GM23248 (cell line): ENCODE data around the gene PDHX. TPM values are rescaled to one million over a fixed set of nuclear protein-coding genes. Genes with fewer than 3 reads are reported as not detected.
A peak's percentile ranks its signal among the peaks of the same experiment; 100 is the strongest.

ENCODE experiments used
- DNase-seq: peaks from one replicate; pipeline ENCODE4 v3.0.0-alpha.2; 2015
- H2AFZ ChIP-seq: fragments of 200-600 bp; sonication (generic); 2 replicates; pipeline ENCODE4 v1.6.1; 2016; ENCODE audit warnings: antibody characterized with exemption
- H3F3A ChIP-seq: fragments of 200-600 bp; sonication (generic); 2 replicates; pipeline ENCODE4 v1.6.1; 2016; ENCODE audit warnings: mild to moderate bottlenecking, antibody characterized with exemption, mixed run types; ENCODE audit not compliant: insufficient read depth
- H3K27ac ChIP-seq: fragments of 200-600 bp; sonication (generic); 2 replicates; pipeline ENCODE4 v1.5.1; 2016; ENCODE audit warnings: mild to moderate bottlenecking
- H3K27me3 ChIP-seq: fragments of 200-600 bp; sonication (generic); replicated peaks from 2 replicates; pipeline ENCODE4 v1.6.1; 2016; ENCODE audit warnings: mild to moderate bottlenecking; ENCODE audit not compliant: insufficient read depth
- H3K36me3 ChIP-seq: fragments of 200-600 bp; sonication (generic); 2 replicates; pipeline ENCODE4 v1.6.1; 2016; ENCODE audit warnings: low read depth, mild to moderate bottlenecking
- H3K4me1 ChIP-seq: fragments of 200-600 bp; sonication (generic); 2 replicates; pipeline ENCODE4 v1.6.1; 2016; ENCODE audit warnings: mild to moderate bottlenecking; ENCODE audit not compliant: insufficient read depth
- H3K4me2 ChIP-seq: fragments of 200-600 bp; sonication (generic); one replicate; pipeline ENCODE4 v1.6.1; 2016; ENCODE audit warnings: mild to moderate bottlenecking; ENCODE audit not compliant: unreplicated experiment
- H3K4me3 ChIP-seq: fragments of 200-600 bp; sonication (generic); 2 replicates; pipeline ENCODE4 v1.5.1; 2016; ENCODE audit warnings: mild to moderate bottlenecking
- H3K79me2 ChIP-seq: fragments of 200-600 bp; sonication (generic); 2 replicates; pipeline ENCODE4 v1.6.1; 2016; ENCODE audit warnings: mild to moderate bottlenecking; ENCODE audit not compliant: insufficient read depth
- H3K9ac ChIP-seq: fragments of 200-600 bp; sonication (generic); 2 replicates; pipeline ENCODE4 v1.6.1; 2016; ENCODE audit warnings: mild to moderate bottlenecking
- H3K9me2 ChIP-seq: fragments of 200-600 bp; sonication (generic); 2 replicates; pipeline ENCODE4 v1.6.1; 2016; ENCODE audit warnings: mixed run types, mild to moderate bottlenecking, moderate library complexity; ENCODE audit not compliant: insufficient read depth
- H3K9me3 ChIP-seq: fragments of 200-600 bp; sonication (generic); one replicate; pipeline ENCODE4 v1.6.1; 2017; ENCODE audit warnings: low read depth
- H4K20me1 ChIP-seq: fragments of 200-600 bp; sonication (generic); 2 replicates; pipeline ENCODE4 v1.6.0; 2016; ENCODE audit not compliant: insufficient read depth
- EZH2 ChIP-seq: fragments of 200-600 bp; sonication (generic); IDR thresholded peaks from 2 replicates; pipeline ENCODE4 v1.6.1; 2018; ENCODE audit warnings: antibody characterized with exemption, mild to moderate bottlenecking; ENCODE audit not compliant: insufficient read depth, poor library complexity, severe bottlenecking
- EZH2phosphoT487 ChIP-seq: fragments of 200-600 bp; sonication (generic); IDR thresholded peaks from 2 replicates; pipeline ENCODE4 v1.6.1; 2018; ENCODE audit warnings: antibody characterized with exemption, moderate library complexity, mild to moderate bottlenecking, low read depth; ENCODE audit not compliant: insufficient read depth
- whole genome bisulfite sequencing, 2 experiments: methylation state at CpG; one replicate each; pipeline ENCODE4 v1.1.6; 2015 to 2017; ENCODE audit warnings: low lambda C conversion rate in 2 of 2, low coverage in 1 of 2; ENCODE audit errors: missing lambda C conversion rate in 2 of 2; 5-methylcytosine and 5-hydroxymethylcytosine counted together
- in situ Hi-C: fragments of 300-500 bp; cut with MboI; formaldehyde crosslinking; loops from 2 replicates; pipeline ENCODE4 v1.15.0; 2020
- polyA plus RNA-seq: library from polyadenylated mRNA; unstranded; fragments of >200 nt; fragmentation: Nextera tagmentation; extraction: Ambion mirVana; gene quantifications from 2 replicates; pipeline ENCODE4 v1.2.1, GENCODE V29; 2016
- total RNA-seq: library from RNA; depleted of rRNA; stranded (reverse); fragments of >200 nt; shearing (Covaris generic); gene quantifications from 2 replicates; pipeline ENCODE4 v1.2.3, GENCODE V29; 2014

PDHX gene
- total and polyA plus RNA-seq, 2 experiments from 2014 or later, result 36.1 to 40.1 TPM

GRCh38 chr11:35005141-35005780, 88.8 kb downstream of the PDHX start:
- Histone ChIP-seq H3K36me3 (no peaks in the 10 kb centered on the region), H3K9me2 (no peaks in the 10 kb centered on the region), H2AFZ (no peak overlapping the region), H3K79me2 (no peaks in the 10 kb centered on the region), H3K9me3 (no peaks in the 10 kb centered on the region), H3K27ac (no peak overlapping the region), H3K9ac (no peak overlapping the region), H3K27me3 (no peaks in the 10 kb centered on the region), H3K4me1 (peaks cover 32% of the 10 kb centered on the region), H3F3A (peaks cover 20% of the 10 kb centered on the region), H3K4me3 (no peak overlapping the region), H4K20me1 (no peaks in the 10 kb centered on the region), H3K4me2 (no peak overlapping the region)
- no peak for DNase-seq
- 98 to 99% methylated on average over 4 of the region's 4 CpGs for WGBS, 2 experiments
- in situ Hi-C loops, result no loop called here
- no peak for TF ChIP-seq EZH2phosphoT487
- no peak for TF ChIP-seq EZH2

- Histone ChIP-seq H3K9ac (no peak overlapping the region), H3K9me3 (no peaks in the 10 kb centered on the region), H3K4me2 (no peak overlapping the region), H3K27ac (no peak overlapping the region), H2AFZ (no peak overlapping the region), H3K4me3 (no peak overlapping the region), H4K20me1 (no peaks in the 10 kb centered on the region), H3K79me2 (no peaks in the 10 kb centered on the region), H3F3A (peaks cover 20% of the 10 kb centered on the region), H3K4me1 (peaks cover 39% of the 10 kb centered on the region), H3K36me3 (no peaks in the 10 kb centered on the region), H3K9me2 (no peaks in the 10 kb centered on the region), H3K27me3 (no peaks in the 10 kb centered on the region)
- 89 to 90% methylated on average over 8 of the region's 8 CpGs for WGBS, 2 experiments
- no peak for DNase-seq
- in situ Hi-C loops, result no loop called here
- no peak for TF ChIP-seq EZH2
- TF ChIP-seq EZH2phosphoT487, result no peak
Measured at GRCh38 chr11:35006389-35007128, 90.1 kb downstream of the PDHX start.

- Histone ChIP-seq H3F3A (peaks cover 20% of the 10 kb centered on the region), H4K20me1 (no peaks in the 10 kb centered on the region), H2AFZ (no peak overlapping the region), H3K36me3 (no peaks in the 10 kb centered on the region), H3K9me2 (no peaks in the 10 kb centered on the region), H3K27me3 (no peaks in the 10 kb centered on the region), H3K4me3 (no peak overlapping the region), H3K27ac (no peak overlapping the region), H3K9me3 (no peaks in the 10 kb centered on the region), H3K4me2 (no peak overlapping the region), H3K9ac (no peak overlapping the region), H3K4me1 (peaks cover 41% of the 10 kb centered on the region), H3K79me2 (no peaks in the 10 kb centered on the region)
- DNase-seq, result no peak
- TF ChIP-seq EZH2phosphoT487 (no peak), EZH2 (no peak)
- 80 to 81% methylated on average over 2 of the region's 2 CpGs for WGBS, 2 experiments
- in situ Hi-C loops, result no loop called here
Measured at GRCh38 chr11:35007277-35007676, 90.9 kb downstream of the PDHX start.

- WGBS, 2 experiments, result 18 to 23% methylated on average over 5 of the region's 5 CpGs
- Histone ChIP-seq H3F3A (peaks cover 16% of the 10 kb centered on the region), H4K20me1 (no peaks in the 10 kb centered on the region), H3K27ac (peak overlapping the region; percentile 78), H3K27me3 (no peaks in the 10 kb centered on the region), H2AFZ (no peak overlapping the region), H3K9me3 (no peaks in the 10 kb centered on the region), H3K4me3 (no peak overlapping the region), H3K9me2 (no peaks in the 10 kb centered on the region), H3K36me3 (no peaks in the 10 kb centered on the region), H3K79me2 (no peaks in the 10 kb centered on the region), H3K4me1 (peaks cover 35% of the 10 kb centered on the region), H3K4me2 (peak overlapping the region; percentile 37), H3K9ac (peak overlapping the region; percentile 58)
- DNase-seq, result peak; percentile 91
- TF ChIP-seq EZH2phosphoT487 (no peak), EZH2 (no peak)
- in situ Hi-C loops, result no loop called here
Measured at GRCh38 chr11:35009191-35009943, 92.9 kb downstream of the PDHX start.
